Lower lobe of right lung (tissue), 2 donors: Measurements from ENCODE around the gene KCNC4. TPM values are rescaled to one million over a fixed set of nuclear protein-coding genes. Genes with fewer than 3 reads are reported as not detected.

Experiments
- ATAC-seq, 2 donors: fragments of 200-7000 bp; cut with Tn5 transposase; one replicate each; pipeline ENCODE4 v1.9.1; 2020 to 2022; ENCODE audit warnings: mild to moderate bottlenecking in 2 of 2, moderate library complexity in 2 of 2
- DNase-seq: peaks from one replicate; pipeline ENCODE4 v3.0.0-alpha.2; 2020
- H3K27ac ChIP-seq: fragments of 200-600 bp; one replicate; pipeline ENCODE4 v1.8.0; 2022
- H3K27me3 ChIP-seq: fragments of 200-600 bp; one replicate; pipeline ENCODE4 v1.8.0; 2022; ENCODE audit warnings: low read depth
- H3K36me3 ChIP-seq: fragments of 200-600 bp; one replicate; pipeline ENCODE4 v1.8.0; 2022; ENCODE audit warnings: mild to moderate bottlenecking
- H3K4me1 ChIP-seq: fragments of 200-600 bp; one replicate; pipeline ENCODE4 v1.8.0; 2022
- H3K4me3 ChIP-seq: fragments of 200-600 bp; one replicate; pipeline ENCODE4 v1.8.0; 2022; ENCODE audit warnings: mild to moderate bottlenecking
- H3K9me3 ChIP-seq: fragments of 200-600 bp; one replicate; pipeline ENCODE4 v1.8.0; 2022
- intact Hi-C: fragments of 100-400 bp; cut with DNase I; formaldehyde crosslinking; loops from one replicate; pipeline ENCODE4 v1.11.0; 2022
- total RNA-seq: library from RNA; stranded (reverse); fragmentation: NEBNext Ultra II Directional; extraction: Animal tissue kit (Norgen Biotek cat#: 25700); gene quantifications from one replicate; pipeline ENCODE4 v1.2.1, GENCODE V29; 2021
- TF ChIP-seq, protein P1 (sequence below): fragments of 200-600 bp; IDR thresholded peaks from one replicate; pipeline ENCODE4 v1.8.0; 2022; ENCODE audit warnings: antibody characterized with exemption, mild to moderate bottlenecking
- donor health status: DM: no; HTN: yes; CAD: no; lungs with severe emphysema.

KCNC4 gene
- total RNA-seq, 1 donor from 2014 or later: 10.0 TPM

DNA sequence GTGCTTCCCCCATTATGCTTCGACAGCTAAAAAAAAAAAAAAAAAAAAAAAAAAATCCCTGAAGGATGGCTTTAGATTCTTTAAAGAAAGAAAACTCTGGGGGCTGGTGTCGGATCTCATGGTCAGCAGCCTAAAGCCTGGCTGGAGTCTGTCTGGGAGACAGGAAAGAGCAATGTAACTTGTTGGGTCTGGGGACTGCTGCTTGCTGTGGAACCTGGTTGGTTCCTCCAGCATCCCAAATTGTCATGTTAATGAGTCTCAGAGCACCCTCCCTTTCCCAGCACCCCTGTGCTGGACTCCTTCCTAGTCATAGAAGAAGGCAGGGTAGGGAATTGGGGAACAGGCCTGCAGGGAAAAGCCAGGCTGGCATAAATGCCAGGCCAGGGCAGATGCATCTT is 3.0 kb downstream of the KCNC4 start:
- peaks cover 11% of the 10 kb centered on the region for H3K27me3 ChIP-seq
- no peak for DNase-seq
- peak overlapping the region; percentile 82 for H3K4me3 ChIP-seq
- H3K27ac ChIP-seq: no peak overlapping the region
- intact Hi-C loops: no loop called here
- no peak for ATAC-seq
- no peaks in the 10 kb centered on the region for H3K9me3 ChIP-seq
- TF ChIP-seq, protein P1, sequence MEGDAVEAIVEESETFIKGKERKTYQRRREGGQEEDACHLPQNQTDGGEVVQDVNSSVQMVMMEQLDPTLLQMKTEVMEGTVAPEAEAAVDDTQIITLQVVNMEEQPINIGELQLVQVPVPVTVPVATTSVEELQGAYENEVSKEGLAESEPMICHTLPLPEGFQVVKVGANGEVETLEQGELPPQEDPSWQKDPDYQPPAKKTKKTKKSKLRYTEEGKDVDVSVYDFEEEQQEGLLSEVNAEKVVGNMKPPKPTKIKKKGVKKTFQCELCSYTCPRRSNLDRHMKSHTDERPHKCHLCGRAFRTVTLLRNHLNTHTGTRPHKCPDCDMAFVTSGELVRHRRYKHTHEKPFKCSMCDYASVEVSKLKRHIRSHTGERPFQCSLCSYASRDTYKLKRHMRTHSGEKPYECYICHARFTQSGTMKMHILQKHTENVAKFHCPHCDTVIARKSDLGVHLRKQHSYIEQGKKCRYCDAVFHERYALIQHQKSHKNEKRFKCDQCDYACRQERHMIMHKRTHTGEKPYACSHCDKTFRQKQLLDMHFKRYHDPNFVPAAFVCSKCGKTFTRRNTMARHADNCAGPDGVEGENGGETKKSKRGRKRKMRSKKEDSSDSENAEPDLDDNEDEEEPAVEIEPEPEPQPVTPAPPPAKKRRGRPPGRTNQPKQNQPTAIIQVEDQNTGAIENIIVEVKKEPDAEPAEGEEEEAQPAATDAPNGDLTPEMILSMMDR: no peak
- H3K36me3 ChIP-seq: no peaks in the 10 kb centered on the region
- H3K4me1 ChIP-seq: peaks cover 45% of the 10 kb centered on the region

- Histone ChIP-seq H3K36me3 (no peaks in the 10 kb centered on the region), H3K9me3 (no peaks in the 10 kb centered on the region), H3K27me3 (peaks cover 11% of the 10 kb centered on the region), H3K4me3 (no peak overlapping the region), H3K27ac (no peak overlapping the region), H3K4me1 (peaks cover 37% of the 10 kb centered on the region)
- intact Hi-C loops: no loop called here
- no peak for ATAC-seq
- TF ChIP-seq, protein P1: no peak
- no peak for DNase-seq
These were observed 4.6 kb downstream of the KCNC4 start for GRCh38 chr1:110214454-110215404.

- Histone ChIP-seq H3K36me3 (peaks cover 4% of the 10 kb centered on the region), H3K4me3 (no peak overlapping the region), H3K27ac (no peak overlapping the region), H3K27me3 (peaks cover 11% of the 10 kb centered on the region), H3K9me3 (no peaks in the 10 kb centered on the region), H3K4me1 (peaks cover 34% of the 10 kb centered on the region)
- DNase-seq: no peak
- intact Hi-C loops: no loop called here
- no peak for ATAC-seq
- TF ChIP-seq, protein P1: no peak
These were observed 5.8 kb downstream of the KCNC4 start for GRCh38 chr1:110215621-110216515.

DNA sequence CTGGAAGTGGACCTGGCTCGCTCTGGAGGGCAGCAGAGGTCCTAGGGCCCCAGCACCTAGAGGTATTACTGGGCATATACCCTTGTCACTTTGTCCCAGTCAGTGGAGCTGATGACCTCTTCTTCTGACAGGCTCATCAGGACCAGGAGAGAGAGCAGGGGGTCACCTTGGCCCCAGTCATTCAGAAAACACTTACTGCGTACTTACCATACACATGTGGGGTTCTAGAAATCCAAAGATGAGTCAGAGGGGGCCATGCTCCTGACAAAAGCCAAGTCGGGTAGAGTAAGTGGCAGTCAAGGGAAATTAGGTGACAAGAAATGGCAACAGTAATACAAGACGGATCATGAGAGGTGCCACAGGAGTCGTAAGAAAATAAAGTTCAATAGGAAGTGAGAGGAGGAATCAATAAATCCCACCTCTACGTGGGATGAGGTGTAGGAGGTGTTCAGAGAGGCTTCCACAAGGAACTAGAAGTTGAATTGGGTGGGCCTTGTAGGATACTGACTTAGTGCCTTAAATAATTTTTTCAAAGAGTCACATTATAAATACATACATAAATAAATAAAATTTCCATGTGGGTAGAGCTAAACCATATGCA is 6.8 kb downstream of the KCNC4 start:
- intact Hi-C loops: no loop called here
- Histone ChIP-seq H3K27me3 (peaks cover 3% of the 10 kb centered on the region), H3K27ac (no peak overlapping the region), H3K9me3 (no peaks in the 10 kb centered on the region), H3K4me1 (peaks cover 24% of the 10 kb centered on the region), H3K4me3 (no peak overlapping the region), H3K36me3 (peaks cover 5% of the 10 kb centered on the region)
- ATAC-seq (no peak), DNase-seq (no peak)
- TF ChIP-seq, protein P1: no peak

DNA sequence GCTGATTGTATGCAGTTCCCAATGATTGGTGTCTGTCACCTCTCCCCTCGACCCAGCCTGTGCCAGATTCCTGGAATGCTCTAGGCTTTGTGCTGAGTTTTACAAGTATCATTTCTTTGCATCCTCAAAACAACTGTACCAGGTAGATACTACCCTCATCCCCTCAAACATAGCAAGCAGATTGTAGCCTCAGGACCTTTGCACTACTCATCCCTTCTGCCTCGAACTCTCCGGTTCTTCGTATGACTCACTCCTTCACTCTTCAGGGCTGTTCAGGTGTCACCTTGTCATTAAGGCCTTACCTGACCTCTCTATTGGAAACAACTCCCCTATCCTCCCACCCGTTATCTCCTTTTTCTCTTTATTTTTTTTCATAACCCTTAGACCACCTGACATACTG is 8.0 kb downstream of the KCNC4 start:
- H3K27ac ChIP-seq: no peak overlapping the region
- TF ChIP-seq, protein P1: no peak
- intact Hi-C loops: no loop called here
- no peaks in the 10 kb centered on the region for H3K9me3 ChIP-seq
- H3K4me1 ChIP-seq: peaks cover 12% of the 10 kb centered on the region
- H3K4me3 ChIP-seq: no peak overlapping the region
- no peak for ATAC-seq
- H3K36me3 ChIP-seq: peaks cover 8% of the 10 kb centered on the region
- DNase-seq: no peak
- H3K27me3 ChIP-seq: no peaks in the 10 kb centered on the region
